Activated T-cell treated with anti-CD3 and anti-CD28 coated beads, Interleukin-2, amount 50 U/mL, for 72 hours (primary cell): Measurements from ENCODE around the gene KCTD1. TPM values are rescaled to one million over a fixed set of nuclear protein-coding genes. Genes with fewer than 3 reads are reported as not detected.

Source experiments
- ATAC-seq, 2 donors: fragments of 150-1000 bp; cut with Tn5 transposase; replicated peaks in 1 of 2; 2 replicates each; pipeline ENCODE4 v1.10.0; 2021; ENCODE audit warnings: moderate library complexity in 2 of 2, mild to moderate bottlenecking in 1 of 2
- DNase-seq, 2 donors: peaks; one replicate each; pipeline ENCODE4 v3.0.0; 2021 to 2022; ENCODE audit warnings: mixed read lengths in 1 of 2
- H3K27ac Mint-ChIP-seq: one replicate; pipeline ENCODE4 v1.8.0; 2022; ENCODE audit warnings: mild to moderate bottlenecking, moderate library complexity, mixed read lengths
- H3K27me3 Mint-ChIP-seq: one replicate; pipeline ENCODE4 v1.8.0; 2022; ENCODE audit warnings: low read depth, mixed read lengths
- H3K36me3 Mint-ChIP-seq, 2 donors: one replicate each; pipeline ENCODE4 v1.8.0; 2022; ENCODE audit warnings: mixed read lengths in 2 of 2, mild to moderate bottlenecking in 1 of 2; ENCODE audit not compliant: insufficient read depth in 2 of 2
- H3K4me1 Mint-ChIP-seq: one replicate; pipeline ENCODE4 v1.8.0; 2022; ENCODE audit warnings: low read depth, mixed read lengths
- H3K4me3 Mint-ChIP-seq, 2 donors: one replicate each; pipeline ENCODE4 v1.8.0; 2022; ENCODE audit warnings: mild to moderate bottlenecking in 2 of 2, mixed read lengths in 2 of 2, moderate library complexity in 2 of 2
- H3K9me3 Mint-ChIP-seq, 2 donors: one replicate each; pipeline ENCODE4 v1.8.0; 2022; ENCODE audit warnings: mixed read lengths in 2 of 2
- total RNA-seq, 2 donors: library from RNA; stranded (reverse); gene quantifications; one replicate each; pipeline ENCODE4 v1.2.3, GENCODE V29; 2022

The KCTD1 gene
- total RNA-seq, 2 donors from 2014 or later = 6.0 to 7.6 TPM

GRCh38 chr18:26497866-26498265, 50.5 kb downstream of the KCTD1 start:
- no peaks in the 10 kb centered on the region for H3K36me3 Mint-ChIP-seq
- no peak for DNase-seq
- no peak overlapping the region for H3K4me3 Mint-ChIP-seq
- H3K9me3 Mint-ChIP-seq = no peaks in the 10 kb centered on the region
- ATAC-seq = no peak
- H3K4me1 Mint-ChIP-seq = no peaks in the 10 kb centered on the region
- no peaks in the 10 kb centered on the region for H3K27me3 Mint-ChIP-seq
- no peak overlapping the region for H3K27ac Mint-ChIP-seq

- Mint-ChIP-seq H3K36me3 (no peaks in the 10 kb centered on the region), H3K27me3 (no peaks in the 10 kb centered on the region), H3K4me3 (no peak overlapping the region), H3K9me3 (no peaks in the 10 kb centered on the region), H3K4me1 (no peaks in the 10 kb centered on the region), H3K27ac (no peak overlapping the region)
- DNase-seq = no peak
- no peak for ATAC-seq
Measured at GRCh38 chr18:26496528-26496927, 51.8 kb downstream of the KCTD1 start.

GRCh38 chr18:26495287-26495686, 53.1 kb downstream of the KCTD1 start:
- Mint-ChIP-seq H3K4me1 (no peaks in the 10 kb centered on the region), H3K36me3 (no peaks in the 10 kb centered on the region), H3K27ac (no peak overlapping the region), H3K4me3 (no peak overlapping the region), H3K27me3 (no peaks in the 10 kb centered on the region), H3K9me3 (peaks cover 0 to 2% of the 10 kb centered on the region in 2 donors)
- no peak for ATAC-seq
- no peak for DNase-seq

- no peak overlapping the region for H3K27ac Mint-ChIP-seq
- ATAC-seq = no peak
- no peaks in the 10 kb centered on the region for H3K4me1 Mint-ChIP-seq
- H3K27me3 Mint-ChIP-seq = no peaks in the 10 kb centered on the region
- no peak for DNase-seq
- no peak overlapping the region for H3K4me3 Mint-ChIP-seq
- peaks cover 0 to 2% of the 10 kb centered on the region in 2 donors for H3K9me3 Mint-ChIP-seq
- H3K36me3 Mint-ChIP-seq = no peaks in the 10 kb centered on the region
Measured at GRCh38 chr18:26493021-26493420, 55.3 kb downstream of the KCTD1 start.

GRCh38 chr18:26491194-26491816, 57.0 kb downstream of the KCTD1 start:
- ATAC-seq (no peak), DNase-seq (no peak)
- H3K27me3 Mint-ChIP-seq = no peaks in the 10 kb centered on the region
- H3K9me3 Mint-ChIP-seq = peaks cover 0 to 2% of the 10 kb centered on the region in 2 donors
- no peaks in the 10 kb centered on the region for H3K36me3 Mint-ChIP-seq
- H3K27ac Mint-ChIP-seq = no peak overlapping the region
- no peaks in the 10 kb centered on the region for H3K4me1 Mint-ChIP-seq
- H3K4me3 Mint-ChIP-seq = no peak overlapping the region

GRCh38 chr18:26489881-26490280, 58.5 kb downstream of the KCTD1 start:
- ATAC-seq (no peak), DNase-seq (no peak)
- H3K27me3 Mint-ChIP-seq = no peaks in the 10 kb centered on the region
- H3K4me1 Mint-ChIP-seq = no peaks in the 10 kb centered on the region
- no peak overlapping the region for H3K27ac Mint-ChIP-seq
- H3K9me3 Mint-ChIP-seq = peaks cover 0 to 2% of the 10 kb centered on the region in 2 donors
- no peaks in the 10 kb centered on the region for H3K36me3 Mint-ChIP-seq
- no peak overlapping the region for H3K4me3 Mint-ChIP-seq

GRCh38 chr18:26489191-26489590, 59.2 kb downstream of the KCTD1 start:
- peaks cover 0 to 2% of the 10 kb centered on the region in 2 donors for H3K9me3 Mint-ChIP-seq

GRCh38 chr18:26488417-26489009, 59.8 kb downstream of the KCTD1 start:
- Mint-ChIP-seq H3K9me3 (peaks cover 0 to 2% of the 10 kb centered on the region in 2 donors), H3K27ac (no peak overlapping the region), H3K36me3 (no peaks in the 10 kb centered on the region), H3K4me1 (no peaks in the 10 kb centered on the region), H3K27me3 (no peaks in the 10 kb centered on the region), H3K4me3 (no peak overlapping the region)
- DNase-seq (no peak), ATAC-seq (no peak)

More at GRCh38 chr18:26489191-26489590, 59.2 kb downstream of the KCTD1 start:
- Mint-ChIP-seq H3K4me3 (no peak overlapping the region), H3K36me3 (no peaks in the 10 kb centered on the region), H3K4me1 (no peaks in the 10 kb centered on the region), H3K27ac (no peak overlapping the region), H3K27me3 (no peaks in the 10 kb centered on the region)
- no peak for DNase-seq
- ATAC-seq = no peak

GRCh38 chr18:26487437-26487836, 60.9 kb downstream of the KCTD1 start:
- DNase-seq = peak; percentile 16 to 17

GRCh38 chr18:26483633-26484032, 64.7 kb downstream of the KCTD1 start:
- no peaks in the 10 kb centered on the region for H3K4me1 Mint-ChIP-seq
- ATAC-seq (no peak), DNase-seq (no peak)
- H3K27ac Mint-ChIP-seq = no peak overlapping the region
- H3K4me3 Mint-ChIP-seq = no peak overlapping the region
- no peaks in the 10 kb centered on the region for H3K27me3 Mint-ChIP-seq
- H3K9me3 Mint-ChIP-seq = no peaks in the 10 kb centered on the region
- no peaks in the 10 kb centered on the region for H3K36me3 Mint-ChIP-seq

More at GRCh38 chr18:26487437-26487836, 60.9 kb downstream of the KCTD1 start:
- Mint-ChIP-seq H3K36me3 (no peaks in the 10 kb centered on the region), H3K4me3 (no peak overlapping the region), H3K9me3 (peaks cover 0 to 2% of the 10 kb centered on the region in 2 donors), H3K4me1 (no peaks in the 10 kb centered on the region), H3K27ac (no peak overlapping the region), H3K27me3 (no peaks in the 10 kb centered on the region)
- peak; percentile 72 to 75 for ATAC-seq

- Mint-ChIP-seq H3K9me3 (no peaks in the 10 kb centered on the region), H3K27me3 (no peaks in the 10 kb centered on the region), H3K27ac (no peak overlapping the region), H3K36me3 (no peaks in the 10 kb centered on the region), H3K4me1 (no peaks in the 10 kb centered on the region), H3K4me3 (no peak overlapping the region)
- no peak for ATAC-seq
- no peak for DNase-seq
Measured at GRCh38 chr18:26482569-26482968, 65.8 kb downstream of the KCTD1 start.

- ATAC-seq (no peak), DNase-seq (no peak)
- Mint-ChIP-seq H3K4me1 (no peaks in the 10 kb centered on the region), H3K36me3 (no peaks in the 10 kb centered on the region), H3K27me3 (no peaks in the 10 kb centered on the region), H3K27ac (no peak overlapping the region), H3K4me3 (no peak overlapping the region), H3K9me3 (no peaks in the 10 kb centered on the region)
Measured at GRCh38 chr18:26480897-26481795, 67.2 kb downstream of the KCTD1 start.

GRCh38 chr18:26479681-26480079, 68.7 kb downstream of the KCTD1 start:
- Mint-ChIP-seq H3K4me3 (no peak overlapping the region), H3K9me3 (no peaks in the 10 kb centered on the region), H3K36me3 (no peaks in the 10 kb centered on the region), H3K27me3 (no peaks in the 10 kb centered on the region), H3K4me1 (no peaks in the 10 kb centered on the region), H3K27ac (no peak overlapping the region)
- no peak for ATAC-seq
- no peak for DNase-seq
